CD4-positive, alpha-beta T cell treated with Interleukin-15 for 4 hours (primary cell): Measurements from ENCODE around the gene ITGA7.

ENCODE experiments used
- DNase-seq: peaks from one replicate; pipeline ENCODE4 v3.0.0-alpha.2; 2020; ENCODE audit warnings: low spot score

The ITGA7 gene

GRCh38 chr12:55707841-55708694 lies at the start of gene ITGA7:
Gene ITGA7, minus strand, starts transcription at chr12:55707904. Its CDS starts 222 bp downstream, at chr12:55707682.
- DNase-seq = peak; percentile 41

GRCh38 chr12:55755246-55755645 lies 47.5 kb upstream of the ITGA7 start:
- no peak for DNase-seq

GRCh38 chr12:55748230-55748993 lies 40.7 kb upstream of the ITGA7 start:
- no peak for DNase-seq

GRCh38 chr12:55746913-55747231 lies 39.2 kb upstream of the ITGA7 start:
- no peak for DNase-seq

GRCh38 chr12:55746174-55746912 lies 38.6 kb upstream of the ITGA7 start:
- no peak for DNase-seq

GRCh38 chr12:55745361-55746173 lies 37.9 kb upstream of the ITGA7 start:
- no peak for DNase-seq

- no peak for DNase-seq
Observed at GRCh38 chr12:55744340-55745030, 36.8 kb upstream of the ITGA7 start.

GRCh38 chr12:55743406-55744339 lies 36.0 kb upstream of the ITGA7 start:
- DNase-seq = peak; percentile 40

GRCh38 chr12:55742719-55743405 lies 35.2 kb upstream of the ITGA7 start, which contains the start of gene GDF11:
Gene GDF11, plus strand, starts transcription at chr12:55743122. Its CDS starts 195 bp downstream, at chr12:55743317.
- DNase-seq = peak; percentile 79

- DNase-seq = no peak
Observed at GRCh38 chr12:55741931-55742680, 34.4 kb upstream of the ITGA7 start.

- no peak for DNase-seq
Observed at GRCh38 chr12:55739025-55739378, 31.3 kb upstream of the ITGA7 start.

- DNase-seq = peak; percentile 90
Observed at GRCh38 chr12:55738123-55739024, 30.7 kb upstream of the ITGA7 start.

- no peak for DNase-seq
Observed at GRCh38 chr12:55737581-55738122, 29.9 kb upstream of the ITGA7 start.

- DNase-seq = peak; percentile 59
Observed at GRCh38 chr12:55736780-55737580, 29.3 kb upstream of the ITGA7 start.

- DNase-seq = no peak
Observed at GRCh38 chr12:55736076-55736475, 28.4 kb upstream of the ITGA7 start.

GRCh38 chr12:55734595-55734994 lies 26.9 kb upstream of the ITGA7 start:
- DNase-seq = no peak
